AG04450 (cell line): ENCODE data around the gene CTRL. TPM values are rescaled to one million over a fixed set of nuclear protein-coding genes. Genes with fewer than 3 reads are reported as not detected.

Source experiments
- CTCF ChIA-PET: fragments of 300-600, 350-600 bp; formaldehyde crosslinking; extraction: SDS; loops from one replicate; lab custom pipeline; 2022; ENCODE audit warnings: antibody characterized with exemption, inconsistent platforms; lab: Charles Lee
- POLR2A ChIA-PET: fragments of 350-600 bp; formaldehyde crosslinking; extraction: SDS; loops from one replicate; lab custom pipeline; 2021; ENCODE audit warnings: antibody characterized with exemption, inconsistent platforms; lab: Yijun Ruan, JAX
- DNase-seq: peaks from one replicate; pipeline ENCODE4 v3.0.0-alpha.2; 2011; ENCODE audit warnings: low read depth, low spot score
- H3K27ac ChIP-seq: one replicate; pipeline ENCODE4 v1.5.1; 2012; ENCODE audit warnings: low read depth, low read length, control low read depth
- H3K27me3 ChIP-seq: one replicate; pipeline ENCODE4 v1.6.0; 2012; ENCODE audit warnings: low read length; ENCODE audit not compliant: control insufficient read depth, insufficient read depth
- H3K4me3 ChIP-seq: 2 replicates; pipeline ENCODE4 v1.5.1; 2011; ENCODE audit warnings: mild to moderate bottlenecking, low read depth, low read length, control low read depth
- H3K9me3 ChIP-seq: 2 replicates; pipeline ENCODE4 v1.5.1; 2012; ENCODE audit warnings: low read length; ENCODE audit not compliant: control insufficient read depth, insufficient read depth
- CTCF ChIP-seq: IDR thresholded peaks from 2 replicates; pipeline ENCODE4 v1.5.1; 2011; ENCODE audit warnings: low read depth, low read length, control low read depth, inconsistent platforms
- polyA plus RNA-seq: library from polyadenylated mRNA; depleted of rRNA; stranded (reverse); fragments of >200 nt; gene quantifications from 2 replicates; pipeline ENCODE4 v1.2.3, GENCODE V29; 2011

The CTRL gene
- polyA plus RNA-seq, 1 experiment, result 0.14 TPM

DNA sequence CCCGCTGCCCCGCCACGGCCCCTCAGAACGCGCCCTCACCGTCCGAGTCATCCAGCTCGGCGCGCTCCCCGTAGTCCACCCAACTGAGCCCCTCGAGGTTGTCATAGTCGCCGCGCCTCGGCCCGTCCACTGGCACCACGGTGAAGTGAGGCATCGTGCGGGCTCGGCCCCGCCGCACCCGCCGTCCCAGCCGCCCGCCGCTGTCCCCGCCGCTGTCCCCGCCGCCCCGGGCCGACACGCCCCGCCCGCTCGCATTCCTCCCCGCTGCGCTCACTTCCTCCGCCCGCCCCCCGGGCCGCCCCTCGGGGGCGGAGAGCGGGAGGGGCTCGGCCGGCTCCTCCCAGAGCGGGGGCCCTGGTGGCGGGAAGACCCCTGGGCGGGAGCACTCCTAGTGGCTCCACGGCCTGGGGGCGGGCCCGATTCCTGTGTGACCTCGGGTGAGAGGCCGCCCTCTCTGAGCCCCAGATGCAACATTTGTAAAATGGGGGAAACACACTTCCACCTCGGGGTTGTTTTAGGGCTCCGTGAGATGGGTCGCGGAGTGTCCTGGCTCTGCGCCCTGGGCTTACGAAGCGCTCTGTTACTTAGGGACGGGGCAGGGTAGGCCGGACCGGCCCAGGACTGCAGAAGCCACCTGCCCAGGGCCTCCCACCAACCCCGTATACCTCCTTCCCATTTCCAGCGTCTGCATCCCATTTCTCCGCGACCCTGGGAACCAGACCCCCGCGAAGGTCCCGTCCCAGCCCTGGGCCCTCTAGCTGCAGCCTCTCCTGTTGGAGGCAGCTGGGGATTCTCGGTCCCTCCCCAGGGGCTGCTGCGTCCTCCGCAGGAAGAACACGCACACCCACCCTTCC is 37.0 kb upstream of the CTRL start, which contains the start of gene SLC12A4:
Gene SLC12A4 (minus strand): TSS at position 238 of the 854 bp plus-strand sequence. CDS start 84 bp downstream, at position 154.
- no peak for DNase-seq
- ChIA-PET CTCF (no interaction called here), POLR2A (interaction anchor here (1.8 kb wide), 1 partner anchor 9 kb away, joined by 9 read pairs; no protein-coding TSS in a partner anchor)
- Histone ChIP-seq H3K27ac (peak within 1 kb of the TSS; percentile 80), H3K4me3 (peak within 1 kb of the TSS; percentile 89), H3K9me3 (no peaks in the 10 kb centered on the region; the same call in 1 of the 2 replicates), H3K27me3 (no peaks in the 10 kb centered on the region)
- no peak for TF ChIP-seq CTCF

DNA sequence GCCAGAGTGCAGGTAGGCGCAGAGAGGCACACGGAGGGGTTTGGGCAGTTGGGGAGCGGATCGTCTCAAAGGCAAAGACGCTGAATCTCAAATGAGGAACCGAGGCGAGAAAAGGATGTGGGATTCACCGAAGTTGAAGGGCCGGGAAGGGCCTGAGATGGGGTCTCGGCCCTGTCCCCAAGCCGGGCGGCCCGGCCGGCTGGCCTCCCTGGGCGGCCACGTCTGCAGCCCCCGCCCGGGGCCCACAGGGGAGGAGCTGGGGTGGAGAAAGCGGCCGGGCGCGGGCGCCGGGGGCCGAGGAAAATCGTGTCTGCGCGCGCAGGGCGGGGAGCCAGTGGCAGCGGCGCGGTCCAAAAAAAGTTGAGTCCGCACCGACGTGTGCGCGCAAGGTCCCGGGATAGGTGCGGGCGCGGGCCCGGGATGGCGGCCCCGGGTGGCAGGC is 36.3 kb upstream of the CTRL start:
- DNase-seq, result no peak
- Histone ChIP-seq H3K4me3 (peak overlapping the region; percentile 89), H3K9me3 (no peaks in the 10 kb centered on the region; the same call in 1 of the 2 replicates), H3K27me3 (no peaks in the 10 kb centered on the region), H3K27ac (peak overlapping the region; percentile 80)
- CTCF ChIA-PET, result no interaction called here
- no peak for TF ChIP-seq CTCF
- POLR2A ChIA-PET, result interaction anchor here (1.8 kb wide), 1 partner anchor 8 kb away, joined by 9 read pairs; no protein-coding TSS in a partner anchor

DNA sequence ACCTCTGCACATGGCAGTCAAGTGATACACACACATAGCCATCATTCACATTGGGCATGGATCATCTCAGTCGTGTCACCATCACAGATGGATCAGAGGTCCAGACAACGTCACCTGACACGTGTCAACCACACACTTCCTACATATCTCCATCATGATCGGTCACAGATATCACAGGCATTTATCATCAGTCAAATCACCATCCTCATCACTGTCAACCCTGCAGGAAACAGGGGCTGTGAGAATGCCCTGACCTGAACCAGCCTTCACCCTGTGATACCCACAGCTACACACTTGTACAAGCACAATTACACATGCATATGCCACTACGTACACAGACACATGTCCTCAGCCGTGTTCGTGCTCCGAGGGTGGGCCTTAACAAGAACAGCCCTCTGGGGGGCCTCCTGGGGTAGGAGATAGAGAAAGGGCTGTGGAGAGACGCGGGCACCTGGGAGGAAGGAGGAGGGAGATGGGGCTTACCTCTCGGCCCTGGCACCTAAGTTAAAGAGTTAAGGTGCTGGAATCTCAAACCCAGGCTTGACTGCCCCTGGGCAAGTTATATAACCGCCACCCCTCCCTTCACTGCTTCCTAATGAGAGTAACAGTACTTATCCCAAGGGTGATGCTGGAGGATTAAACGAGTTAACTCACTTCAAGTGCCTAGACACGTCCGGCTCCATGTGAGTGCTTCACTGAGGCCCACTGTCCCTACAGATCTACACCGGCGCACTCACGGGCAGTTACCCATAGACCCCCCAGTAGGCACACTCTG is 35.7 kb upstream of the CTRL start:
- Histone ChIP-seq H3K27ac (peak overlapping the region; percentile 80), H3K9me3 (no peaks in the 10 kb centered on the region; the same call in 1 of the 2 replicates), H3K4me3 (peak overlapping the region; percentile 89), H3K27me3 (no peaks in the 10 kb centered on the region)
- POLR2A ChIA-PET, result interaction anchor here (1.8 kb wide), 1 partner anchor 8 kb away, joined by 9 read pairs; no protein-coding TSS in a partner anchor
- CTCF ChIA-PET, result no interaction called here
- no peak for TF ChIP-seq CTCF
- no peak for DNase-seq

- Histone ChIP-seq H3K4me3 (peak overlapping the region; percentile 89), H3K9me3 (no peaks in the 10 kb centered on the region; the same call in 1 of the 2 replicates), H3K27me3 (no peaks in the 10 kb centered on the region), H3K27ac (peak overlapping the region; percentile 47)
- POLR2A ChIA-PET, result interaction anchor here (0.6 to 1.1 kb wide), 2 partner anchors 271 to 281 kb away, joined by 3 to 4 read pairs; no protein-coding TSS in a partner anchor
- CTCF ChIA-PET, result no interaction called here
- no peak for DNase-seq
- no peak for TF ChIP-seq CTCF
Measured at GRCh38 chr16:67966549-67967182, 35.0 kb upstream of the CTRL start.
